HEK293 (cell line): ENCODE results near the gene DTX2.
"Not testable (repeated sequence)": the region's sequence is repeated elsewhere in the genome, so short reads cannot be mapped to it uniquely, and the experiment has no call there.

Experiments used
- CTCF ChIA-PET: fragments of 350-600 bp; formaldehyde crosslinking; extraction: SDS; loops from one replicate; lab custom pipeline; 2021; ENCODE audit warnings: antibody characterized with exemption; lab: Yijun Ruan, JAX
- POLR2A ChIA-PET: fragments of 300-600 bp; formaldehyde crosslinking; extraction: SDS; loops from one replicate; lab custom pipeline; 2020; ENCODE audit warnings: antibody characterized with exemption, inconsistent platforms; lab: Yijun Ruan, JAX
- H3K27ac ChIP-seq: fragments of 200-500 bp; sonication (Bioruptor generic); 2 replicates; pipeline ENCODE4 v1.5.1; 2014; ENCODE audit warnings: low read depth, low read length, control low read depth, inconsistent platforms; ENCODE audit errors: extremely low read depth
- H3K36me3 ChIP-seq, 2 experiments: fragments of 200-500 bp in 1 of 2; sonication (Bioruptor generic) in 1 of 2; 1 replicate in 1 of 2; 2 replicates in 1 of 2; pipeline ENCODE4 v1.5.1; 2014 to 2017; ENCODE audit warnings: inconsistent platforms in 2 of 2, low read length in 2 of 2; ENCODE audit not compliant: control insufficient read depth in 2 of 2, insufficient read depth in 1 of 2
- H3K4me1 ChIP-seq: fragments of 200-500 bp; sonication (Bioruptor generic); 2 replicates; pipeline ENCODE4 v1.5.1; 2014; ENCODE audit warnings: mild to moderate bottlenecking, low read length, inconsistent platforms; ENCODE audit not compliant: control insufficient read depth, insufficient read depth
- H3K4me3 ChIP-seq: 2 replicates; pipeline ENCODE4 v1.5.1; 2011; ENCODE audit warnings: low read depth, mild to moderate bottlenecking, control low read depth, low read length, moderate library complexity
- H3K9me3 ChIP-seq: fragments of 200-500 bp; sonication (Bioruptor generic); 2 replicates; pipeline ENCODE4 v1.5.1; 2014; ENCODE audit warnings: low read depth, low read length, inconsistent platforms; ENCODE audit not compliant: control insufficient read depth, insufficient read depth
- BCL11A ChIP-seq: fragments of 450-650 bp; formaldehyde crosslinking; IDR thresholded peaks from 2 replicates; pipeline ENCODE4 v1.5.1; 2016; ENCODE audit warnings: low read depth, missing biosample characterization, missing genetic modification characterization
- BCL6B ChIP-seq: fragments of 450-650 bp; formaldehyde crosslinking; IDR thresholded peaks from 2 replicates; pipeline ENCODE4 v1.5.1; 2017; ENCODE audit warnings: missing biosample characterization, missing genetic modification characterization
- HIC1 ChIP-seq: fragments of 450-650 bp; formaldehyde crosslinking; IDR thresholded peaks from 2 replicates; pipeline ENCODE4 v1.5.1; 2016; ENCODE audit warnings: missing biosample characterization, missing genetic modification characterization
- HOXC10 ChIP-seq: sonication (generic); formaldehyde crosslinking; IDR thresholded peaks from 2 replicates; pipeline ENCODE4 v1.8.1; 2023; ENCODE audit warnings: mild to moderate bottlenecking, missing genetic modification reagents
- KLF8 ChIP-seq: fragments of 450-650 bp; formaldehyde crosslinking; IDR thresholded peaks from 2 replicates; pipeline ENCODE4 v1.5.1; 2016; ENCODE audit warnings: missing biosample characterization, missing genetic modification characterization
- MEIS1 ChIP-seq: sonication (generic); formaldehyde crosslinking; IDR thresholded peaks from 2 replicates; pipeline ENCODE4 v1.8.1; 2022; ENCODE audit warnings: missing genetic modification reagents, mild to moderate bottlenecking, borderline replicate concordance
- OVOL3 ChIP-seq: fragments of 450-650 bp; formaldehyde crosslinking; IDR thresholded peaks from 2 replicates; pipeline ENCODE4 v1.5.1; 2016; ENCODE audit warnings: missing biosample characterization, missing genetic modification characterization
- PRDM2 ChIP-seq: fragments of 450-650 bp; formaldehyde crosslinking; IDR thresholded peaks from 2 replicates; pipeline ENCODE4 v1.5.1; 2016; ENCODE audit warnings: missing biosample characterization, missing genetic modification characterization, borderline replicate concordance
- PRDM6 ChIP-seq: fragments of 450-650 bp; formaldehyde crosslinking; IDR thresholded peaks from 2 replicates; pipeline ENCODE4 v1.5.1; 2017; ENCODE audit warnings: missing biosample characterization, missing genetic modification characterization
- SP2 ChIP-seq: fragments of 450-650 bp; formaldehyde crosslinking; IDR thresholded peaks from 2 replicates; pipeline ENCODE4 v1.5.1; 2016; ENCODE audit warnings: missing biosample characterization, missing genetic modification characterization
- ZBTB1 ChIP-seq: fragments of 450-650 bp; formaldehyde crosslinking; IDR thresholded peaks from 2 replicates; pipeline ENCODE4 v1.5.1; 2016; ENCODE audit warnings: missing biosample characterization, missing genetic modification characterization
- ZNF121 ChIP-seq: fragments of 450-650 bp; formaldehyde crosslinking; IDR thresholded peaks from 2 replicates; pipeline ENCODE4 v1.5.1; 2016; ENCODE audit warnings: missing biosample characterization, missing genetic modification characterization
- ZNF133 ChIP-seq: fragments of 450-650 bp; formaldehyde crosslinking; IDR thresholded peaks from 2 replicates; pipeline ENCODE4 v1.5.1; 2016; ENCODE audit warnings: missing biosample characterization, missing genetic modification characterization
- ZNF138 ChIP-seq: fragments of 450-650 bp; formaldehyde crosslinking; IDR thresholded peaks from 2 replicates; pipeline ENCODE4 v1.5.1; 2016; ENCODE audit warnings: missing biosample characterization, missing genetic modification characterization, borderline replicate concordance
- ZNF202 ChIP-seq: fragments of 450-650 bp; formaldehyde crosslinking; IDR thresholded peaks from 2 replicates; pipeline ENCODE4 v1.5.1; 2016; ENCODE audit warnings: missing biosample characterization, missing genetic modification characterization, borderline replicate concordance
- ZNF311 ChIP-seq: fragments of 450-650 bp; formaldehyde crosslinking; IDR thresholded peaks from 2 replicates; pipeline ENCODE4 v1.5.1; 2017; ENCODE audit warnings: missing biosample characterization, missing genetic modification characterization, borderline replicate concordance
- ZNF394 ChIP-seq: fragments of 450-650 bp; formaldehyde crosslinking; IDR thresholded peaks from 2 replicates; pipeline ENCODE4 v1.5.1; 2016; ENCODE audit warnings: missing biosample characterization, missing genetic modification characterization, mild to moderate bottlenecking, moderate library complexity, borderline replicate concordance
- ZNF549 ChIP-seq: fragments of 450-650 bp; IDR thresholded peaks from 2 replicates; pipeline ENCODE4 v1.5.1; 2018; ENCODE audit warnings: missing biosample characterization, missing genetic modification characterization, mild to moderate bottlenecking, inconsistent platforms, moderate library complexity
- ZNF654 ChIP-seq: fragments of 450-650 bp; formaldehyde crosslinking; IDR thresholded peaks from 2 replicates; pipeline ENCODE4 v1.5.1; 2016; ENCODE audit warnings: low read depth, missing biosample characterization, missing genetic modification characterization
- ZNF785 ChIP-seq: fragments of 450-650 bp; formaldehyde crosslinking; IDR thresholded peaks from 2 replicates; pipeline ENCODE4 v1.5.1; 2016; ENCODE audit warnings: missing biosample characterization, missing genetic modification characterization
- ZNF792 ChIP-seq: fragments of 450-650 bp; formaldehyde crosslinking; IDR thresholded peaks from 2 replicates; pipeline ENCODE4 v1.5.1; 2016; ENCODE audit warnings: missing biosample characterization, missing genetic modification characterization

The DTX2 gene

DNA sequence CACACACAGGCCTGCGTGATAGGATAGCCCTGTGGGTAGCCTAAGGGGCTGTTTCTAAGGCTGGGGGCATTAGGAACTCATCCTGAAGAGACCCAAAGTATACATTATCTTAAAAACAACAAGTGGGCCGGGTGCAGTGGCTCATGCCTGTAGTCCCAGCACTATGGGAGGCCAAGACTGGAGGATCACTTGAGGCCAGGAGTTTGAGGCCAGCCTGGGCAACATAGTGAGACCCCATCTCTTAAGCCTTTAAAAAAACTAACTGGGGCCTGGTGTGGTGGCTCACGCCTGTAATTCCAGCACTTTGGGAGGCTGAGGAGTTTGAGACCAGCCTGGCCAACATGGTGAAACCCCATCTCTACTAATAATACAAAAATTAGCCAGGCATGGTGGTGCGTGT, 36.0 kb upstream of the DTX2 start:
- H3K36me3 ChIP-seq, H3K9me3 ChIP-seq, H3K4me3 ChIP-seq: not testable (repeated sequence)
- CTCF ChIA-PET = interaction anchor here (1.0 kb wide), 1 partner anchor 8 kb away, joined by 3 read pairs; no protein-coding TSS in a partner anchor
- peak; percentile 48; the same call in 1 of the 2 replicates for TF ChIP-seq ZNF121 (tag by site-specific recombination)
- TF ChIP-seq, all 188 proteins: peak for 1; not testable (repeated sequence) for 187
- POLR2A ChIA-PET = interaction anchor here (1.0 kb wide), 1 partner anchor 67 kb away, joined by 3 read pairs; the partner anchor contains the start of gene YWHAG
- H3K4me1 ChIP-seq, H3K27ac ChIP-seq: not testable (repeated sequence)

GRCh38 chr7:76426246-76426645, 35.3 kb upstream of the DTX2 start:
- TF ChIP-seq MEIS1 (CRISPR knock-in tag) (no peak), ZNF654 (tag by site-specific recombination) (no peak), PRDM6 (tag by site-specific recombination) (no peak), SP2 (tag by site-specific recombination) (no peak), ZNF394 (tag by site-specific recombination) (no peak), ZNF549 (no peak), ZNF311 (tag by site-specific recombination) (no peak), ZNF133 (tag by site-specific recombination) (no peak), ZNF202 (tag by site-specific recombination) (no peak), HIC1 (no peak), ZBTB1 (tag by site-specific recombination) (no peak), ZNF138 (tag by site-specific recombination) (no peak), OVOL3 (tag by site-specific recombination) (no peak), BCL11A (no peak), HOXC10 (CRISPR knock-in tag) (no peak), BCL6B (no peak), KLF8 (tag by site-specific recombination) (no peak), PRDM2 (tag by site-specific recombination) (no peak), ZNF792 (tag by site-specific recombination) (no peak), ZNF785 (tag by site-specific recombination) (no peak)
- no peaks in the 10 kb centered on the region for H3K4me1 ChIP-seq
- H3K36me3 ChIP-seq = no peaks in the 10 kb centered on the region
- no peak overlapping the region for H3K27ac ChIP-seq
- no peaks in the 10 kb centered on the region for H3K9me3 ChIP-seq
- no peak overlapping the region for H3K4me3 ChIP-seq
- CTCF ChIA-PET = no interaction called here
- POLR2A ChIA-PET = interaction anchor here (1.0 kb wide), 1 partner anchor 67 kb away, joined by 3 read pairs; the partner anchor contains the start of gene YWHAG
